ENCODE data around the gene SH3GL2.

SH3GL2 gene

GRCh38 chr9:17653947-17654465 is 75.1 kb downstream of the SH3GL2 start:
- no peak for DNase-seq (ENCODE audit: low read depth in 2 of 3, low spot score in 2 of 3)

- no peak for DNase-seq (ENCODE audit: low read depth in 2 of 3, low spot score in 2 of 3)
These were observed 78.0 kb downstream of the SH3GL2 start for GRCh38 chr9:17656889-17657288.

GRCh38 chr9:17658237-17658636 is 79.4 kb downstream of the SH3GL2 start:
- no peak for DNase-seq (ENCODE audit: low read depth in 2 of 3, low spot score in 2 of 3)

- DNase-seq (ENCODE audit: low read depth in 2 of 3, low spot score in 2 of 3) = no peak
These were observed 81.3 kb downstream of the SH3GL2 start for GRCh38 chr9:17660158-17660557.

- no peak for DNase-seq (ENCODE audit: low read depth in 2 of 3, low spot score in 2 of 3)
These were observed 86.6 kb downstream of the SH3GL2 start for GRCh38 chr9:17665450-17665849.

GRCh38 chr9:17669206-17669605 is 90.3 kb downstream of the SH3GL2 start:
- no peak for DNase-seq (ENCODE audit: low read depth in 2 of 3, low spot score in 2 of 3)

GRCh38 chr9:17682684-17683083 is 103.8 kb downstream of the SH3GL2 start:
- no peak for DNase-seq (ENCODE audit: low read depth in 2 of 3, low spot score in 2 of 3)

GRCh38 chr9:17688834-17689233 is 110.0 kb downstream of the SH3GL2 start:
- no peak for DNase-seq (ENCODE audit: low read depth in 2 of 3, low spot score in 2 of 3)

- DNase-seq (ENCODE audit: low read depth in 2 of 3, low spot score in 2 of 3) = no peak
These were observed 115.5 kb downstream of the SH3GL2 start for GRCh38 chr9:17694336-17694735.

- DNase-seq (ENCODE audit: low read depth in 2 of 3, low spot score in 2 of 3) = no peak
These were observed 116.6 kb downstream of the SH3GL2 start for GRCh38 chr9:17695482-17695881.

GRCh38 chr9:17699615-17700330 is 120.9 kb downstream of the SH3GL2 start:
- no peak for DNase-seq (ENCODE audit: low read depth in 2 of 3, low spot score in 2 of 3)

GRCh38 chr9:17706347-17706746 is 127.5 kb downstream of the SH3GL2 start:
- no peak for DNase-seq (ENCODE audit: low read depth in 2 of 3, low spot score in 2 of 3)

GRCh38 chr9:17719053-17719452 is 140.2 kb downstream of the SH3GL2 start:
- no peak for DNase-seq (ENCODE audit: low read depth in 2 of 3, low spot score in 2 of 3)

- no peak for DNase-seq (ENCODE audit: low read depth in 2 of 3, low spot score in 2 of 3)
These were observed 143.1 kb downstream of the SH3GL2 start for GRCh38 chr9:17721954-17722353.

GRCh38 chr9:17723656-17724055 is 144.8 kb downstream of the SH3GL2 start:
- DNase-seq (ENCODE audit: low read depth in 2 of 3, low spot score in 2 of 3) = no peak

- no peak for DNase-seq (ENCODE audit: low read depth in 2 of 3, low spot score in 2 of 3)
These were observed 146.6 kb downstream of the SH3GL2 start for GRCh38 chr9:17725399-17726010.

GRCh38 chr9:17726298-17726697 is 147.4 kb downstream of the SH3GL2 start:
- DNase-seq (ENCODE audit: low read depth in 2 of 3, low spot score in 2 of 3) = no peak

GRCh38 chr9:17730899-17731298 is 152.0 kb downstream of the SH3GL2 start:
- no peak for DNase-seq (ENCODE audit: low read depth in 2 of 3, low spot score in 2 of 3)

GRCh38 chr9:17731308-17731707 is 152.4 kb downstream of the SH3GL2 start:
- no peak for DNase-seq (ENCODE audit: low read depth in 2 of 3, low spot score in 2 of 3)

- DNase-seq (ENCODE audit: low read depth in 2 of 3, low spot score in 2 of 3) = no peak
These were observed 155.8 kb downstream of the SH3GL2 start for GRCh38 chr9:17734674-17735073.

- no peak for DNase-seq (ENCODE audit: low read depth in 2 of 3, low spot score in 2 of 3)
These were observed 157.0 kb downstream of the SH3GL2 start for GRCh38 chr9:17735859-17736258.

GRCh38 chr9:17739022-17739421 is 160.2 kb downstream of the SH3GL2 start:
- DNase-seq (ENCODE audit: low read depth in 2 of 3, low spot score in 2 of 3) = no peak

- no peak for DNase-seq (ENCODE audit: low read depth in 2 of 3, low spot score in 2 of 3)
These were observed 160.9 kb downstream of the SH3GL2 start for GRCh38 chr9:17739736-17740135.
